ENCODE results near the gene CHST11.

Gene CHST11

DNA sequence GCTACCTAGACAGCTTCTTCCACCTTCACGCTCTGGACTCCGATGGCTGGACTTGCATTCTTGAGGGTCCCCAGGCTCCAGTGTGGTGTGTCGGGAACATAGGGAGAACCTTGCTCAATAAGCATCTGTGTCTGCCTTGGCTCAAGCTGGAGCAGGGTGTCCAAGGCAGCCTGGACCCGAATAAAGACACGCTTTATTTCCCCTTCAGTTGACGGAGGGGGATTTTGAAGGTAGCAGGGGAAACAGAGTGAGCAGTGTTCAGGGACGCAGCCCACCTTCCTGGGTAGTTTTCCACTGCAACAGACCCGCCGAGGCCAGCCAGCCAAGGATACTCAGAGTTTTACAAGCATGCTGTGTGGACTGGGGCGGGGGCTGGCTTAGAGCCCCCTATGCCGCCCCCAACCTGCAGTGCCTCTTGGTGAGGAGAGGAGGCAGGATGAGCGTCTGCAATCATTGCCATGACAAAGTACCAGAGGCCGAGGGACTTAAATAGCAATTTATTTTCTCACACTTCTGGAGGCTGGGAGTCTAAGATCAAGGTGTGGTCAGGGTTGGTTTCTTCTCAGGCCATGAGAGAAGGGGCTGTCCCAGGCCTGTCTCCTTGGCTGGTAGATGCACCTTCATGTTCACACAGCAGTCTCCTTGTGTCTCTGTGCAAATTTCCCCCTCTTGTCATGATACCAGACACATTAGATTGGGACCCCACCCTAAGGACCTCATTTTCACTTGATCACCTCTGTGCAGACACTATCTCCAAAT, 201.2 kb downstream of the CHST11 start:
- no peak for DNase-seq

DNA sequence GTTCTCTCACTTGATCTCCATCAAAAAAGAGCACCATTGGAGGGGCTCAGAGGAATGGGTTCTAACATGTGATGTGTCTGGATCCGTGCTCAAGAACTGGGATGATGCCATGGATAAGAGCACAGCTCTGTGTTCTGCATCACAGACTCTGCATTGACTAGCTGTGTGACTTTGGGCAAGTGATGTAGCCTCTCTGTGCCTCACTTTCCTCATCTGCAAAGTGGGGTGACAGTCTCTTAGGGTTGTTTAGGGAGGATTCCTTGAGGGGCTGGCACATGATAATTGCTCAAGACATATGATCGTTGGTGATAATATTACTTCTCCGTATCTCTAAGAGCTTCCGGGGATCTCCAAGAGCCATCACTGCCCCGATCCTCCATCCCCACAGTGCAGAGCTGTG, 202.3 kb downstream of the CHST11 start:
- DNase-seq = no peak

DNA sequence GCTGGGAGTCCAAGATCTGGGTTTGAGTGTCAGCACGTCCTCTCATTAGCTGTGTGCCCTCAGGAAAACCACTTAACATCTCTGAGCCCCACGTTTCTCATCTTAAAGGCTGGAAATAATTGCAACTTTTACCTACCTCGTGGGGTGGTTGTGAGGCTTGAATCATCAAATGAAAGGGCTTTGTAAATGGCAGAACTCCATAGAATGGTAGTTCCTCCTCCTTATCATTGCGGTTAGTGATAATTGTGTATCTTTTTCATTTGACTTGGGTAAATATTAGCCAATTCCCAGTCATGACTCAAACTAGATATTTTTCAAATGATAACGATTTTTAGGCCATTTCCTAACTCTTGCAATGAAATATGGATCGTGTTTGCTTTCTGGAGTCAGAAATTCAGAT, 205.5 kb downstream of the CHST11 start:
- no peak for DNase-seq

DNA sequence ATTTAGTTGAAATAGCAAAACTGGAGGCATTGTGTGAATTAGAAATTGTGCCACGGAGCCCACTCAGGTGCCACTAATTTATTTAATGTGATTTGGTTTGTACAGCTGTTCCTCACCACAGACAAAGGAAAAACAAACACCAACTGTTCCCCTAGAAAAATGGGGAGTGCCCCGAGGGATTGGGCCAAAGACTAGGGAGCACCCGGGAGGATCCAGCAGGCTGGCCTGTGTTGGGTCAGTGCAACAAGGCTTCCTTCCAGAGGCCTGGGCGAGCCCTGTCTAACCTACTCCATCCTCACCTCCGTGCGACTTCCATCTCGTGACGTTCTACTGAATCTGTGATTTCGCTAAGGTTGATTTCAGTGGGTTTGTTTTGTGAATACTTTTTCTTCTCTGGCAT, 206.2 kb downstream of the CHST11 start:
- no peak for DNase-seq

DNA sequence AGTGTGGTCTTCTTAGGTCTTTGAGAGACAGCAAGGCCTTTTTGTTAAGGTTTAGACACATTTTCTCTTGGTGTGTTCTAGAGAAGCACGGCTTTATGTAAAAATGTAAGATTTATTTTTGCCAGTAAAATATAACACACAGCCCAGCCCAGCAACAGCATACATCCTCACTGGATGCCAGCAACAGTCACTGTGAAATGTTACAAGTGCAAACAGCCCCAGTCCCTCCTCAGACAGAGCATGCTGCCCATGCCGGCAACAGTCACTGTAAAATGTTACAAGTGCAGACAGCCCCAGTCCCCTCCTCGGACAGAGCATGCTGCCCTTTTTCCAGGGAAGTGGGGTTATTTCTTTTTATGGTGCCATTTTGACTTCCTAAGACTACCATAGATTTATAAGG, 207.6 kb downstream of the CHST11 start:
- DNase-seq = no peak

DNA sequence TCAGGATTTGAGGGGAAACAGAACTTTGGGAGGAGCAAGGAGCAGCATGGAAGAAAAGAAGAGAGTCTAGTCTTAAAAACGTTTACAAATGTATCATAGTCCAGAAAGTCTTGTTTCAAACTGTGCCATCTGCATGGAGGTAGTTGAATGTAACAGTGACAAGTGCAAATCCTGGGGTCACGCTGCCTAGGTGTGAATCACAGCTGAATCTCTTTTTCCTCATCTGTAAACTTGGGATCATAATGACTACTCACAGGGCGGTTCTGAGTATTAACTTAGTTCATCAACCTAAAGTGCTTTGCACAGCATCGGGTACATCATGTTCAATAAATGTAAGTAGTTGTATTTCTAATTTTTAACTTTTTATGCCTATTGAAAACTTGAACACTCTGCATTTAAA, 208.5 kb downstream of the CHST11 start:
- DNase-seq = no peak

DNA sequence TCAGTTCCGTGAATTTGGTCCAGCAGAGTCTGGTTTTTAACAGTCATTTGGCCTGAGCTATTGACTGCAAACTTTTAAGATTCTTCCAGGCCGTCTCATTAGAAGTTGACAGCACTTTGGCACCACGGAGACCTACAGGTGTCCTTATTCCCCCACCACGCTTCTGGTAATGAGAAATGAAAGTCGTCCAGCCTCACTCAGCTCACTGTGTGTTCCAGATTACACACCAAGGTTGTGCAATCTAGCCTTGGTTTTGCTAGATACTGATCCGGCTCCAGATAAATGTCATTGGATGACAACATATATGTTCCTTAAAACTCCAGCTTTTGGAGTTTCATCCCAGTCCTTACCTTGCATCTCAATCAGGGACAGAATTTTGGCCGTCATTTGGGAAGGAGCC, 210.4 kb downstream of the CHST11 start:
- no peak for DNase-seq

DNA sequence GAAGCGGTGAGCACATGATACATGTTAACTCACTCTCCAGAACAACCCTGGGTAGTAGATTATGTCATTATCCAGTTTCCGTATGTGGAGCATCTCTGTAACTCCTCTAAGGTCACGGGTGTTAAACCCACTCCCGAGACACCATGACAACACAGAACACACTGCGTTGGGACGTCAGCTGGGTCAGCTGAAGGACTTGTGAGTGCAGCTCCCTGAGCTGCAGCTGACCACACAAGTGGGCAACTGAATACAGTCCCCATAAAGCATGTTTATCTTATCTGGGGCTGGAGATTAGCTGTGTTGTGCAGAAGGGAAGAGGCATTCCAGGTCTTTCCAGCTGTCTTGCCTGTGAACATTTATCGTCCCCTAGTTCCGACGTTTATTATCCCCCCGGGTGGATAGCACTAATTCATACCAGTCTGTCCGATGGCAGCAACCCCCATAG, 211.5 kb downstream of the CHST11 start:
- no peak for DNase-seq

DNA sequence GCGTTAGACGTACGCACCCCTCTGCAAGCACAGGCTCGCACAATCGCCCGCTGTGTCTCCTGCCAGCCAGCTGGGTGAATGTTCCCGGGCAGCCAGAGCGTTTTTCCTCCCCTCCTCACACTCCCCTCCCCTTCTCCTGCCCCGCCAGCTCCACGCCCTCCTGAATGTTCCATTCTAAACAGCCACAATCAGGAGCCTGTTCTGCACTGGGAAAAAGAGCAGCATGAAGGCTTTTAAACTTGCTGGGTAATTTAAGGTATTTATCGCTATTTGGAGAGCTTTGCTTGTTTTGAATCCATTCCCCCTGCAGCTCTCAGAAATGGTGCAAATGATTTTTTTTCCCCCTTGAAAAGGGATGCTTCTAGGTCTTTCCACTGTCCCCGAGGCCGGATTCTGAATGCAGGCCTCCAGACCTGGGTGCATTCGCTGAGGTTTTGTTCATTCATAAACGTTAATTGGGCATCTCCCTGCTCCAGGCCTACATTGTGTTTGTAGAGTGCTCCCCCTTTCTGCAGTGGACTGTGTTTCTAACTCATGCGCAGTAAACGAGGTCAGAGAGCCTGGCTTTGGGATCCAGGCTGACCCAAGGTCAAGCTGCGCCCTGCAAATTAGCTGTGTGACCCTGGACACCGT, 212.5 kb downstream of the CHST11 start:
- DNase-seq = peak; percentile 82

DNA sequence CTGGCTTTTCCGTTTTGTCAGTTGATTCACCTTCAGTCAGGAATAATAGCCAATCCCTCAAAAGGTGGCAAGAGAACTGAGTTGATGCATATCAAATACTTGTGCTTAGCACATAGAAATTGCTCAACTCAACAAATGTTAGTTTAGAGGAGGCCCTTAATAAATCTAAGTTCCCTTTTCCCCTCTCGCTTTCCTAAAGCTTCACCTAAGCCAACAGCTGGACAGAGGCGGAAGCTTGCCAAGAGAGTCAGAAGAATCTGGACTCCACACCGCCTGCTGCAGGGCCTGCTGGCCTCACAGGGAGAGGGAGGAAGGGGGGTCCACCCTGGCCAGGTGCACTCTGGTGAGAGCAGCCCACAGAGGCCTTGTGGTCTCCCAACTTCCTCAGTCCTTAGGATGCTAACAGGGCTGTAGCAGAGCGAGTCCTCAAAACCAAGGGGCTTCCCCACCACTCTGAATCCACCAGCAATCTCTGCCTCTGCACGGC, 213.1 kb downstream of the CHST11 start:
- DNase-seq = peak; percentile 79

DNA sequence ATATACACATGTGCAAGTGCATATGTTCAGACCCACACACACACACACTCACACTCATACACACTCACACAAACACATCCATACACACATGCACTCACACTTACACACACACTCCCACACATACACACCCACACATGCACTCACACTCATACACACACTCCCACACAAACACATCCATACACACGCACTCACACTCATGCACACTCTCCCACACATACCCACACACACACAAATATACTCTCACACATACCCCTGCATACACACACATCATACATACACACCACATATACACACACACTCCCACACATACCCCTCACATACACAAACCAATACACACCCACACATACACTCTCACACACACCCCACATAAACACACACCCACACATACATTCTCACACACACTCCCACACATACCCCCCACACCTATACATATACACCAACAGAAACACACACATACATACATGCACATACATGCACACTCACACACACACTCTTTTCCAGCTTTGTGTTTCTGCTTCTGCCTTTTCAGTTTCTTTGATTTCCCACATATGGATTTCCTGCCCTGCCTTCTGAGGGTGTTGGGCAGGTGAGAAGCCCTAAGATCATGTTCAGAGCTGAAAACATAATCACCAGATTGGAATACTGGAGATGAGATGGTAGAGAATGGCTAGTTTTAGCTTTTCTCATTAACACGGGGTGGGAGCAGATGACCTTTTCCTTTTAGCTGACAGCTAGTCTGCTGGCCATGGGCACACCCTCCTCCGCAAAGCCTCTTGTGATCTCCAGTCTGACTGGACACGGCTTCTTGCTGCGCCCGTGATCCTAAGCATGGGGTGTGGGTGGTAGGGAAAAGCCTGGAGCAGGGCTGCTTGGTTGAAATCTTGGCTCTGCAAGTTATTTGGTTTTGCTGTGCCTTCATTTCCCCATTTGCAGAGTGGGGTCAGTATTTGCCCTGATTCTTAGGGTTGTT, 214.0 kb downstream of the CHST11 start:
- no peak for DNase-seq

DNA sequence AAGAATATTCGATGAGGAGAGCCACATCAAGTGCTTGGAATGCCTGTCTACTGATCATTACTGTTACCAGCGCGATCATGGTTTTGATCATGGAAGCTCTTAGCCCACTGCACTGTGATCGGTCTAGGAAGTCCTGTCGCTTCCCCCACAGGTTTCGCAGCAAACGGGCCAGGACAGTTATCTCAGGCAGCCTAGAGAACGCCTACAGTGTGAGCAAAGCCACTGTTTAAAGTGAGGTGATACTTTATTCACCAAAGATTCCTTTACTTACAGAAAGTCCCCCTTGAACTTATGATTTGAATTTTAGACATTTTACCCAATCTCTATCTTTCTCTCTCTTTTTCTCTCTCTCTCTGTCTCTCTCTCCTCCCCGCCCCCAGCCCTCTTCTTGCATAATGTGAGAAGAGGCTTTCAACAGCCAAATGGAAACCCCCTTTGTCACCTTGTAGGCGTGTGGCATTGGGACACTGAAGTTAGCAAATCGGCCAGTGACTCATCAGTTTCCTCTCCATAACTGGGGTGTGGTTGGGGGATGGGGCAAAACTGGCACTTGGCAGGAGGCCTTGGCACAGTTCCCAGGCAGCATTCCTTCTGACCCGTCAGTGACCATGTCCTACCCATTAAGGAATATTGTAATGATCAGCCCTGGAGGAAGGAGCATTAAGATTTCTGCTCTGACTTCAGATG, 214.8 kb downstream of the CHST11 start:
- DNase-seq = no peak

DNA sequence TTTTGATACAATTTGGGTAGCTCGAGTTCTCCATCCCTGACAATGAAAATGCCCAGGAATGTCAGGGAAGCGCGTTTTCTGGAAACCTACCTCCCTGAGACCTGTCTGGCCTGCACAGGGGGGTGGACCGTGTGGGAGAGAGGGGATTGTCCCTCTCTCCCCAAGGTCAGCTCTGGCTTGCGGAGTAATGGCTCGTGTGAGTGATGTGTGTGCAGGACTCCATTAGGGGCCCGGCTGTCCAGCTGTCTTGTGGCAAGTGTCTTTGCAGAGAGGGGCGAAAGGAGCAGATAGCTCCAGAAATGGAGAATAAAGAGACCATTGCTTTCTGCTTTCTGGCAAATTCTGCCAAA, 215.3 kb downstream of the CHST11 start:
- no peak for DNase-seq

DNA sequence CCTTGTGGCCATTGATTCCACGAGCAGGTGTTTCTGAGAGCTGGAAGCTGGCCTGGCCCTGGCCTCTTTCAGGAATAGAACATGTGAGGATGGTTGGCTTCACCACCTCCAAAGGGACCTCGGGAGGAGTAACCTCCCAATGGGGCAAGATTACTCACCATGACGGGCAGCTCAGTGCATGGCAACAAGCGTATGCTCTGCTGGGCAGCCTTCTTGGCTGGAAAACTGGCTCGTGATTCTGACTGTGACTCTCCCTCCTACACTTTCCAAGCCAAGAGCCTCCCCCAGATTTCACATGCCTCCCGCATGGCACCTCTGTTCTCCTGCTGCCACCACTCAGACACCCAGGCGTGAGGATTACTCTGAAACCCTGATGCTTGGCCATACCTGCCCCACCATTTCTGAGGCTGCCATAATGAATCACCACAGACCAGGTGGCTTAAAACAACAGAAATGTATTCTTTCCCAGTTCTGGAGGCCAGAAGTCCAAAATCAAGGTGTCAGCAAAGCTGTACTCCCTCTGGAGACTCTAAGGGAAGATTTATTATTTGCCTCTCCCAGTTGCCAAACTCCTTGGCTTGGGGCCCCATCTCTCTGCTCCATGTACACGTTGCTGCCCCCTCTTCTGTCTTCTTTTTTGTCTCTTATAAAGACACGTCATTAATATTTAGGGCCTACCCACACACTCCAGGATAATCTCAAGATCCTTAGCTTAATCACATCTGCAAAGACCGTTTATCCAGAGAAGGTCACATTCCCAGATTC, 215.9 kb downstream of the CHST11 start:
- DNase-seq = no peak

DNA sequence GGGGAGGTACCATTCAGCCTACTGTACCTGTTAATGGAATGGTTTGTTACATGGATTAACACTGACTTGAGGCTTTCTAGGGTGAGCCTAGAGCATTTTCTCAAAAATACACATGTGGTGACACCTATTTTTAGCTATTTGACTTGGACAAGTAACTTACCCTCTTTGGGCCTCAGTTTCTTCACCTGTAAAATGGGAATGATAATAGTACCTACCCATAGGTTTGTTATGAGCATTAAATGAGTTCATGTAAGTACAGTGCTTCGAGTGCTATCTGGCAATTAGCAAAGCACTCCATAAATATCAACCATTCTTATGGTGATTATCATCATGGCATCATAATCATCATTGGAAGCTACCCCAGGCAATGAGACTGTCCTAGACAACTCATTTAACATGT, 216.5 kb downstream of the CHST11 start:
- DNase-seq = no peak

DNA sequence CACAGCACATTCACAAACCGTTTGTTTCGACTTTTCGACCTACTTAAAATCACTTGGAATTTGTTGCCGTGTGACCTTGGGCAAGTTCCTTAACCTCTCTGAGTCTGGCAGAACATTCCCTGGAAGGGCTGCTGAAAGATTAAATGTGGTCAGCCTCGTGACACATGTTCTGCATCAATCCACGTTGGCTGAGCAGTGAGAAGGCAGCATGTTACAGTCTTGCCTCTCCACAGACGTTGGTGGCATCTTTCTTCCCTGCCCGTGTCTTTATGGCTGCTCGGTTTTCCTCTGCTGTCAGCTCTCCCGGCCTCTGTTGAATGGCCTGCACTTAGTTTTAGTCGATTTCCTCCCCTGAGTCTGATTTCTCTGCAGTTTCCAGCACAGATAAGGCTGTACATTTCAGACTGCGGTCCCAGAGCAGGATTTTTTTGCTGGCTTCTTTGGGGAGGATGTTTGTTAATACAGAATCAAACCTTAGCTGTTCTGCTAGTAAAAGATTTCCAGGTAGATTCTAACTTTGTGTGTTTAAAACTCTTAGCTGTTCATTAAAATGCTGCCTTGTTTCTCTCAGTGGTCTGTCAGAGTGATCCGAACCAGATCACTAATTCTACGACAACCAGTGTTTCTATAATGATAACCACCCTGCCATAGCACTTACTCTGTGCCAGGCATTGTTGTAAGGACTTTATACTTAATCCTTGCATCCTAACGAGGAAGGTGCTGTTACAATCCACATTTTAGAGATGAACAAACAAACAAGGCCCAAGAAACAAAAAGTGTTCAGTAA, 217.1 kb downstream of the CHST11 start:
- no peak for DNase-seq

DNA sequence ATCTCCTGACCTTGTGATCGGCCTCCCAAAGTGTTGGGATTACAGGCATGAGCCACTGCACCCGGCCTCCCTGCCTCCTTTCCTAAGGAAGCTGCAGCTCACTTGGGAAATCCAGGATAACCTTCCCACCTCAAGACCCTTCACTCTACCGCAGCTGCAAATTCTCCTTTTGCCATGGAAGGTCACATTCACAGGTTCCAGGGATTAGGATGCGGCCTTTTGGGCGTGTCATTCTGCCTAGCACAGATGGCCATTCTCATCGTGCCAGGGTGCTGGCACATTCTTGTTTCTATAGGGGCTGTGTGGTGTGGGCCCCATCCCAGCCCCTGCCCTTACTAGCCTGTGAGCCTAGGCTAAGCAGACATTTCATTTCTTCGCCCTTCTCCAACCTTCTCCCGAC, 219.9 kb downstream of the CHST11 start:
- DNase-seq = no peak

DNA sequence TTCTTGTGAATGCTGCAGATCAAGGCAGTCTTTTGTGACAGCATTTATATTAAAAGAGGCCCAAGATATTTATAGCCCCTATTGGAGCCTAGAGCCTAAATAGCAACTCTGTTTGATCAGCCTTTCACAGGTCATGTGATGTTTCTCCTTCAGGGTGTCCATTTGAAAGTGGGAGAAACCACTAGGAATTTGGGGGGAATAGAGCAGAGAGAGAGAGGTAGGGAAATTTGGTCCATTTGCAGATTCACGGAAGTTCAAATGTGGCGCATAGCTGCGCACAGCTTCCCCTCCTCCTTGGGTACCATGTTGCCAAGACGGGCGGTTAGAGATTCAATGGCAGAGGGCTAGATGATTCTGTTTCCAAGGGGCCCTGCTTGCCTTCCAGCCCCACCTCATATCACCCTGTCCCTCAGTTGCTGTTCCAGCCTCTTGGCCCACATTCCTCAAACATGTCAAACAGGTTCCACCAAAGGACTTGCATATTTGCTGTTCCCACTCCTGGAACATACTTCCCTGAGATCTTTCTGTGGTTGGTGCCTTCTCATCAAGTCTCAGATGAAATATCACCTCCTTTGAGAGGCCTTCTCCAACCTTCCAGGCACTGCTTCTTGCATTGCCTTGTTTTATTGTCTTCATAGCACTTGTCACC, 220.8 kb downstream of the CHST11 start:
- DNase-seq = no peak

DNA sequence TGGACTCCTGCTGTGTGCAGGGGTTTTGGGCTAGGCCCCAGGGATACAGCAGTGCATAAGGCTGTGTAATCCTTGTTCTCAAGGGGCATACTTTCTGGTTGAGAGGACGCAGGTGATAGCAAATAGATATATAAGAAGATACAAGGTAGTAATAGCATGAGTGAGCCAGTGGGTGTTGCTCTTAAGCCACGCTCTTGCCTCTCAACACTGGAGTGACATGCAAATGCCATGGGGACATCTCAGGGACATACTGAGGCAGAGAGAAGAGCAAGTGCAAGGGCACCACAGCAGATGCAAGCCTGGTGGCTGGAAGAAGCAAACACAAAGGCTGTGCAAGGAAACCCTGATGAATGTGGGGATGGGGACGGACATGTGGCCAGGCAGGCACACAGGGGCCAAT, 223.3 kb downstream of the CHST11 start:
- no peak for DNase-seq

DNA sequence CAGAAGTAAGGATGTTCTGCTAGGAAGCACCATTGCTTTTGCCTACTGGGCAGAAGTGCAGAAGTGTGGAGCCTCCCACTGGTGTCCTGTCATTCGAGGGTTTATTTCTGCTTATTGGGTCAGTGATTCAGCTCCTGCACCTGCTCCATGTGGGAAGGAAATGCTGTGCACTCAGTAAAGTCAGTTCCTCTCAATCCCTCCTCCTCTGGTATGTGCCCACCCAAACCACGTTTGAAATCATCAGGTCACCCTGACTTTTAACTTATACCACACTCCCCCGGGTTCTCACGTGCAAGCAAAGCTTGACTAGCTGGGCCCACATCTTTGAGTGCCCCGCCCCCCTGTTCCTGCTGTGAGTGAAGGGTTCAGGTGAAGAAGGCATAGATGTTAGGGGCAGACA, 223.7 kb downstream of the CHST11 start:
- DNase-seq = no peak
